HCT116 (cell line): ENCODE results near the gene PLCB4. TPM values are rescaled to one million over a fixed set of nuclear protein-coding genes. Genes with fewer than 3 reads are reported as not detected.

Source experiments
- ATAC-seq: fragments of 200-7000 bp; cut with Tn5 transposase; 2 replicates; pipeline ENCODE4 v1.9.1; 2020; ENCODE audit warnings: mild to moderate bottlenecking, moderate library complexity
- BruUV-seq: library from RNA; stranded (reverse); fragments of 400-500 nt; replicated peaks from 2 replicates; lab custom pipeline; 2021; lab: Mats Ljungman, UMichigan
- CTCF ChIA-PET: fragments of 300-600 bp; sonication (Branson Sonifier 250); formaldehyde crosslinking; loops from one replicate; lab custom pipeline; 2021; ENCODE audit warnings: antibody characterized with exemption; lab: Charles Lee
- POLR2A ChIA-PET: fragments of 300-600, 350-600 bp; sonication (Branson Sonifier 250); formaldehyde crosslinking; loops from one replicate; lab custom pipeline; 2021; ENCODE audit warnings: antibody characterized with exemption; lab: Charles Lee
- RAD21 ChIA-PET, 2 experiments: fragments of 300-600 bp; sonication (Branson Sonifier 250); formaldehyde crosslinking; loops; one replicate each; lab custom pipeline; 2023; ENCODE audit warnings: low total read pairs in 2 of 2; ENCODE audit not compliant: uncharacterized antibody in 2 of 2, unreplicated experiment in 2 of 2, low non-redundant PET in 1 of 2; lab: Charles Lee
- DNase-seq: peaks from one replicate; pipeline ENCODE4 v3.0.0-alpha.2; 2010; ENCODE audit warnings: low read depth, low spot score
- H2AFZ ChIP-seq: fragments of 200-600 bp; shearing (Covaris generic), sonication (generic); 2 replicates; pipeline ENCODE4 v1.6.1; 2017; ENCODE audit warnings: low read depth, mixed run types, mixed read lengths, antibody characterized with exemption, low read length; ENCODE audit not compliant: poor library complexity, severe bottlenecking
- H3K27ac ChIP-seq: 2 replicates; pipeline ENCODE4 v1.5.1; 2012; ENCODE audit warnings: low read depth, low read length
- H3K27me3 ChIP-seq: fragments of 200-600 bp; sonication (generic); 2 replicates; pipeline ENCODE4 v1.6.1; 2016; ENCODE audit warnings: mixed run types, low read length, mixed read lengths; ENCODE audit not compliant: insufficient read depth
- H3K36me3 ChIP-seq, 2 experiments: fragments of 200-500 bp in 1 of 2; fragments of 200-600 bp in 1 of 2; sonication (Bioruptor generic) in 1 of 2; sonication (generic) in 1 of 2; 2 replicates each; pipeline versions ENCODE4 v1.5.1 to v1.6.1; 2014 to 2016; ENCODE audit warnings: low read length in 2 of 2, inconsistent platforms in 1 of 2, mixed read lengths in 1 of 2, mixed run types in 1 of 2; ENCODE audit not compliant: insufficient read depth in 2 of 2, control insufficient read depth in 1 of 2
- H3K4me1 ChIP-seq, 2 experiments: fragments of 200-600 bp in 1 of 2; sonication (generic) in 1 of 2; 2 replicates each; pipeline versions ENCODE4 v1.5.1 to v1.6.1; 2012 to 2017; ENCODE audit warnings: low read length in 2 of 2, inconsistent platforms in 1 of 2, mild to moderate bottlenecking in 1 of 2, mixed read lengths in 1 of 2, mixed run types in 1 of 2, moderate library complexity in 1 of 2; ENCODE audit not compliant: insufficient read depth in 2 of 2, control insufficient read depth in 1 of 2
- H3K4me2 ChIP-seq: fragments of 200-600 bp; sonication (generic); 2 replicates; pipeline ENCODE4 v1.6.1; 2017; ENCODE audit warnings: mixed run types, low read length, mixed read lengths
- H3K4me3 ChIP-seq, 2 experiments: fragments of 200-600 bp in 1 of 2; sonication (generic) in 1 of 2; replicated peaks in 1 of 2; 2 replicates each; pipeline ENCODE4 v1.5.1; 2011 to 2016; ENCODE audit warnings: low read length in 2 of 2, control low read depth in 1 of 2, low read depth in 1 of 2, mild to moderate bottlenecking in 1 of 2, mixed read lengths in 1 of 2, mixed run types in 1 of 2
- H3K79me2 ChIP-seq: fragments of 200-600 bp; sonication (generic); 2 replicates; pipeline ENCODE4 v1.6.1; 2017; ENCODE audit warnings: mild to moderate bottlenecking, mixed run types, low read length, moderate library complexity, mixed read lengths; ENCODE audit not compliant: insufficient read depth
- H3K9ac ChIP-seq: fragments of 200-600 bp; sonication (generic); 2 replicates; pipeline ENCODE4 v1.6.1; 2016; ENCODE audit warnings: low read length, mixed read lengths
- H3K9me2 ChIP-seq: fragments of 200-600 bp; sonication (generic), shearing (Covaris generic); 2 replicates; pipeline ENCODE4 v1.6.1; 2017; ENCODE audit warnings: mixed run types, mild to moderate bottlenecking, moderate library complexity; ENCODE audit not compliant: insufficient read depth
- H3K9me3 ChIP-seq, 2 experiments: fragments of 200-500 bp in 1 of 2; fragments of 200-600 bp in 1 of 2; sonication (Bioruptor generic) in 1 of 2; sonication (generic) in 1 of 2; 2 replicates each; pipeline ENCODE4 v1.6.1; 2014 to 2017; ENCODE audit warnings: low read length in 2 of 2, mixed read lengths in 2 of 2, inconsistent platforms in 1 of 2, low read depth in 1 of 2, mild to moderate bottlenecking in 1 of 2, mixed run types in 1 of 2, moderate library complexity in 1 of 2; ENCODE audit not compliant: control insufficient read depth in 1 of 2, insufficient read depth in 1 of 2
- H4K20me1 ChIP-seq: fragments of 200-600 bp; sonication (generic), shearing (Covaris generic); 2 replicates; pipeline ENCODE4 v1.6.1; 2017; ENCODE audit warnings: mixed run types, mild to moderate bottlenecking, moderate library complexity; ENCODE audit not compliant: insufficient read depth
- CEBPB ChIP-seq: IDR thresholded peaks from 2 replicates; pipeline ENCODE4 v1.6.1; 2012; ENCODE audit warnings: low read depth
- EGR1 ChIP-seq: IDR thresholded peaks from 2 replicates; pipeline ENCODE4 v1.6.1; 2012; ENCODE audit warnings: low read depth
- ELF1 ChIP-seq: IDR thresholded peaks from 2 replicates; pipeline ENCODE4 v1.6.1; 2012; ENCODE audit warnings: low read depth, borderline replicate concordance
- EZH2 ChIP-seq: fragments of 200-600 bp; sonication (generic); IDR thresholded peaks from 2 replicates; pipeline ENCODE4 v1.6.1; 2017; ENCODE audit warnings: antibody characterized with exemption, mixed run types
- SIN3A ChIP-seq: IDR thresholded peaks from 2 replicates; pipeline ENCODE4 v1.6.1; 2012; ENCODE audit warnings: low read depth
- SP1 ChIP-seq: IDR thresholded peaks from 2 replicates; pipeline ENCODE4 v1.6.1; 2012; ENCODE audit warnings: low read depth
- intact Hi-C: fragments of 100-400 bp; cut with micrococcal nuclease; formaldehyde crosslinking; loops from 2 replicates; pipeline ENCODE4 v1.10.0; 2022
- total RNA-seq: library from RNA; stranded (reverse); gene quantifications from one replicate; pipeline ENCODE4 v1.2.1, GENCODE V29; 2021; ENCODE audit not compliant: unreplicated experiment
- TF ChIP-seq, protein P1 (sequence below): IDR thresholded peaks from 2 replicates; pipeline ENCODE4 v1.6.1; 2011; ENCODE audit warnings: mild to moderate bottlenecking, low read length, moderate library complexity; ENCODE audit not compliant: insufficient replicate concordance; ENCODE audit errors: extremely low read depth

PLCB4 gene
- total RNA-seq, 1 experiment from 2014 or later = 2.5 TPM

DNA sequence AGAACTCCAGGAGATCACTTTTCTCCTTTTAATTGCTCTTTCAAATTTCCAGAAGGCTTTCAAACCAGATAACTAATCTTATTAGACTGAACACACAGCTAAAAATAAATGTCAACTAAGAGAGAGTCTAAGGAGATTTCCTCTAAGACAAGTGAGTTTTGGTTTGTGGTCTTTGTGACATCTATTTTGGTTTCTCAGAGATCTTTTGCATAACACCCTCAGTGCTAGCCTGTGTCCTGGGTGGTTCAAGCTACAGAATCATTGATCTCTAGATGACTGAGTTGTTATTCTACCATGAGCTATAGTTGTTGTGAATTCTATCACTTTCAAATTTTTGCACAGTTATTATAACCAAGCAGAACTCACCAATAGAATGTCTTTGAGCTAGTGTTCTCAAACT lies 49.1 kb upstream of the PLCB4 start:
- intact Hi-C loops = no loop called here
- Histone ChIP-seq H3K36me3 (no peaks in the 10 kb centered on the region), H4K20me1 (no peaks in the 10 kb centered on the region), H3K9me2 (no peaks in the 10 kb centered on the region), H3K4me1 (peaks cover 3 to 6% of the 10 kb centered on the region in 2 experiments; a peak in 2 of 4 replicates), H3K79me2 (no peaks in the 10 kb centered on the region), H3K27ac (no peak overlapping the region), H3K4me3 (no peak overlapping the region), H3K9me3 (no peaks in the 10 kb centered on the region), H3K27me3 (no peaks in the 10 kb centered on the region), H3K9ac (no peak overlapping the region), H3K4me2 (no peak overlapping the region), H2AFZ (no peak overlapping the region)
- no peak for TF ChIP-seq CEBPB
- no peak for TF ChIP-seq ELF1
- no TSS peak for BruUV-seq
- ChIA-PET RAD21 (no interaction called here), CTCF (no interaction called here), POLR2A (no interaction called here)
- DNase-seq (no peak), ATAC-seq (no peak)

DNA sequence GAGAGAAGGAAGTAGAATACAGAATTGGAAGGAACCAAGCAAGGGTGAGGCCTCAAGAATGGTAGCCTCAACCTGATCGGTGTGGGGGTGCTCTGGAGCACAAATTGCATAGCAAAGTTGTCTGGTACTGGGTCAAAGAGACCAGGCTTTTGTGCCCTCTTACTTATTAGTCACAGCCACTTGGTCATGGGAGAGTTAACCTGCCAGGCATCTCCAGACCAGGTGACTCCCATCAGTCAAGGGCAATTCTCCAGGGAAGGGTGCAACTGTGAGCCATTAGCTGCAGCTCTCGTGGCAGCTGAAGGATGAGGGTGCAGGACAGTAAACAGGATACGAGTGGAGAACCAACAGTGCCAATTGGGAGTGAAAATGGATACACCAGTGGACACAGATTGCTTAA lies 47.7 kb upstream of the PLCB4 start:
- peaks cover under 1 to 3% of the 10 kb centered on the region in 2 experiments; a peak in 1 of 4 replicates for H3K4me1 ChIP-seq
- DNase-seq = no peak
- ChIA-PET POLR2A (no interaction called here), CTCF (no interaction called here), RAD21 (no interaction called here)
- H3K9me3 ChIP-seq = no peaks in the 10 kb centered on the region
- intact Hi-C loops = no loop called here
- no peak for TF ChIP-seq EGR1
- TF ChIP-seq SIN3A = no peak
- TF ChIP-seq EZH2 = no peak
- TF ChIP-seq SP1 = no peak
- TF ChIP-seq, protein P1, sequence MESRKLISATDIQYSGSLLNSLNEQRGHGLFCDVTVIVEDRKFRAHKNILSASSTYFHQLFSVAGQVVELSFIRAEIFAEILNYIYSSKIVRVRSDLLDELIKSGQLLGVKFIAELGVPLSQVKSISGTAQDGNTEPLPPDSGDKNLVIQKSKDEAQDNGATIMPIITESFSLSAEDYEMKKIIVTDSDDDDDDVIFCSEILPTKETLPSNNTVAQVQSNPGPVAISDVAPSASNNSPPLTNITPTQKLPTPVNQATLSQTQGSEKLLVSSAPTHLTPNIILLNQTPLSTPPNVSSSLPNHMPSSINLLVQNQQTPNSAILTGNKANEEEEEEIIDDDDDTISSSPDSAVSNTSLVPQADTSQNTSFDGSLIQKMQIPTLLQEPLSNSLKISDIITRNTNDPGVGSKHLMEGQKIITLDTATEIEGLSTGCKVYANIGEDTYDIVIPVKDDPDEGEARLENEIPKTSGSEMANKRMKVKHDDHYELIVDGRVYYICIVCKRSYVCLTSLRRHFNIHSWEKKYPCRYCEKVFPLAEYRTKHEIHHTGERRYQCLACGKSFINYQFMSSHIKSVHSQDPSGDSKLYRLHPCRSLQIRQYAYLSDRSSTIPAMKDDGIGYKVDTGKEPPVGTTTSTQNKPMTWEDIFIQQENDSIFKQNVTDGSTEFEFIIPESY = no peak
- TF ChIP-seq ELF1 = no peak
- H3K79me2 ChIP-seq = no peaks in the 10 kb centered on the region
- no peaks in the 10 kb centered on the region for H3K36me3 ChIP-seq
- no TSS peak for BruUV-seq
- no peak overlapping the region for H3K4me2 ChIP-seq
- no peak for ATAC-seq
- no peaks in the 10 kb centered on the region for H3K9me2 ChIP-seq
- H4K20me1 ChIP-seq = no peaks in the 10 kb centered on the region
- H3K9ac ChIP-seq = no peak overlapping the region
- no peak overlapping the region for H3K4me3 ChIP-seq
- no peak overlapping the region for H2AFZ ChIP-seq
- no peaks in the 10 kb centered on the region for H3K27me3 ChIP-seq
- H3K27ac ChIP-seq = no peak overlapping the region
